Peyer's patch (tissue), 4 donors: Measurements from ENCODE around the gene DHX40. TPM values are rescaled to one million over a fixed set of nuclear protein-coding genes. Genes with fewer than 3 reads are reported as not detected.
A peak's percentile ranks its signal among the peaks of the same experiment; 100 is the strongest.

Experiments
- DNase-seq, 3 donors: peaks; one replicate each; pipeline ENCODE4 v3.0.0-alpha.2; 2017 to 2019
- H3K27ac ChIP-seq, 4 donors: fragments of 200-600 bp; sonication (generic); one replicate each; pipeline ENCODE4 v1.5.1; 2016 to 2019
- H3K27me3 ChIP-seq, 2 donors: fragments of 200-600 bp; sonication (generic); one replicate each; pipeline ENCODE4 v1.5.1; 2019
- H3K36me3 ChIP-seq, 3 donors: fragments of 200-600 bp; sonication (generic); one replicate each; pipeline ENCODE4 v1.5.1; 2016 to 2019
- H3K4me1 ChIP-seq, 4 donors: fragments of 200-600 bp; sonication (generic); one replicate each; pipeline ENCODE4 v1.5.1; 2016 to 2019
- H3K4me3 ChIP-seq, 4 donors: fragments of 200-600 bp; sonication (generic); 1 replicate in 3 of 4; 2 replicates in 1 of 4; pipeline ENCODE4 v1.5.1; 2016 to 2019; ENCODE audit warnings: mild to moderate bottlenecking in 1 of 4
- H3K9me3 ChIP-seq, 4 donors: fragments of 200-600 bp; sonication (generic); one replicate each; pipeline ENCODE4 v1.5.1; 2016 to 2019; ENCODE audit warnings: mild to moderate bottlenecking in 1 of 4
- POLR2A ChIP-seq, 2 donors: fragments of 450-650 bp; IDR thresholded peaks; one replicate each; pipeline ENCODE4 v1.5.1; 2017; ENCODE audit warnings: antibody characterized with exemption in 2 of 2, mild to moderate bottlenecking in 2 of 2, moderate library complexity in 2 of 2
- total RNA-seq, 4 donors: library from RNA; depleted of rRNA; stranded (reverse); fragments of >200 nt; gene quantifications; one replicate each; pipeline ENCODE4 v1.1.0, GENCODE V29; 2016
- TF ChIP-seq, protein P1 (sequence below), 6 experiments: fragments of 450-650 bp in 4 of 6; fragments of 200-600 bp in 2 of 6; sonication (generic) in 1 of 6; IDR thresholded peaks; one replicate each; pipeline ENCODE4 v1.5.1; 2017 to 2019; ENCODE audit warnings: antibody characterized with exemption in 6 of 6, mild to moderate bottlenecking in 3 of 6, moderate library complexity in 1 of 6

DHX40 gene
- total RNA-seq, 4 donors from 2014 or later, result 13.3 to 28.1 (median 16.5) TPM

DNA sequence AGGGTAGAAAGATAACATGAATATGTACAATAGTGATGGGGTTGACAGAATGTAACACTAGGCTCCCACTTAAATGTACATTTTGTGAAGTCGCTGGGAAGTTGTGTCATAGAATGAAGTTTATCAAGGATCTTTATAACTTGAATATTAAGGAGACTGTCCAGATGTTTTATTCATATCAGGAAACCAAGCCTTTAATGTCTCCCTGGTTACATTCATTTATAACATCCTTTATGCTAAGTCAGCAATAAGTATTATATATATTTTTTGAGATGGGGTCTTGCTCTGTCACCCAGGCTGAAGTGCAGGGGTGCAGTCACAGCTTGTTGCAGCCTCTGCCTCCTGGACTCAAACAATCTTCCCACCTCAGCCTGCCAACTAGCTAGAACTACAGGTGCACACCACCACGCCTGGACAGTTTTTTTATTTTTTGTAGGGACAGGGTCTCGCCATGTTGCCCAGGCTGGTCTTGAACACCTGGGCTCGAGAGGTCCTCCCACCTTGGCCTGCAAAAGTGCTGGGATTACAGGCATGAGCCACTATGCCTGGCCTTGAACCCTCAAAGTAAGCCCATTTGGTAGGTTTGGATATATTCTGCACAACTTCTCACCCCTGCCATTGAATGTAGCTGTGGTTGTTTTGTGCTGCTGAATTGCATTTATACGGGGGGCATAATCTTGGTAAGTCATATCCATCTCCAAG, 68.4 kb downstream of the DHX40 start:
- TF ChIP-seq POLR2A (IDR thresholded peaks at IDR 0.05), result no peak
- TF ChIP-seq, protein P1, sequence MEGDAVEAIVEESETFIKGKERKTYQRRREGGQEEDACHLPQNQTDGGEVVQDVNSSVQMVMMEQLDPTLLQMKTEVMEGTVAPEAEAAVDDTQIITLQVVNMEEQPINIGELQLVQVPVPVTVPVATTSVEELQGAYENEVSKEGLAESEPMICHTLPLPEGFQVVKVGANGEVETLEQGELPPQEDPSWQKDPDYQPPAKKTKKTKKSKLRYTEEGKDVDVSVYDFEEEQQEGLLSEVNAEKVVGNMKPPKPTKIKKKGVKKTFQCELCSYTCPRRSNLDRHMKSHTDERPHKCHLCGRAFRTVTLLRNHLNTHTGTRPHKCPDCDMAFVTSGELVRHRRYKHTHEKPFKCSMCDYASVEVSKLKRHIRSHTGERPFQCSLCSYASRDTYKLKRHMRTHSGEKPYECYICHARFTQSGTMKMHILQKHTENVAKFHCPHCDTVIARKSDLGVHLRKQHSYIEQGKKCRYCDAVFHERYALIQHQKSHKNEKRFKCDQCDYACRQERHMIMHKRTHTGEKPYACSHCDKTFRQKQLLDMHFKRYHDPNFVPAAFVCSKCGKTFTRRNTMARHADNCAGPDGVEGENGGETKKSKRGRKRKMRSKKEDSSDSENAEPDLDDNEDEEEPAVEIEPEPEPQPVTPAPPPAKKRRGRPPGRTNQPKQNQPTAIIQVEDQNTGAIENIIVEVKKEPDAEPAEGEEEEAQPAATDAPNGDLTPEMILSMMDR (IDR thresholded peaks at IDR 0.05), result no peak
- Histone ChIP-seq H3K9me3 (no peaks in the 10 kb centered on the region), H3K4me3 (no peak overlapping the region), H3K4me1 (peaks cover 0 to 61% (median 0%) of the 10 kb centered on the region in 4 donors), H3K36me3 (no peaks in the 10 kb centered on the region), H3K27me3 (no peaks in the 10 kb centered on the region), H3K27ac (no peak overlapping the region)
- no peak for DNase-seq

DNA sequence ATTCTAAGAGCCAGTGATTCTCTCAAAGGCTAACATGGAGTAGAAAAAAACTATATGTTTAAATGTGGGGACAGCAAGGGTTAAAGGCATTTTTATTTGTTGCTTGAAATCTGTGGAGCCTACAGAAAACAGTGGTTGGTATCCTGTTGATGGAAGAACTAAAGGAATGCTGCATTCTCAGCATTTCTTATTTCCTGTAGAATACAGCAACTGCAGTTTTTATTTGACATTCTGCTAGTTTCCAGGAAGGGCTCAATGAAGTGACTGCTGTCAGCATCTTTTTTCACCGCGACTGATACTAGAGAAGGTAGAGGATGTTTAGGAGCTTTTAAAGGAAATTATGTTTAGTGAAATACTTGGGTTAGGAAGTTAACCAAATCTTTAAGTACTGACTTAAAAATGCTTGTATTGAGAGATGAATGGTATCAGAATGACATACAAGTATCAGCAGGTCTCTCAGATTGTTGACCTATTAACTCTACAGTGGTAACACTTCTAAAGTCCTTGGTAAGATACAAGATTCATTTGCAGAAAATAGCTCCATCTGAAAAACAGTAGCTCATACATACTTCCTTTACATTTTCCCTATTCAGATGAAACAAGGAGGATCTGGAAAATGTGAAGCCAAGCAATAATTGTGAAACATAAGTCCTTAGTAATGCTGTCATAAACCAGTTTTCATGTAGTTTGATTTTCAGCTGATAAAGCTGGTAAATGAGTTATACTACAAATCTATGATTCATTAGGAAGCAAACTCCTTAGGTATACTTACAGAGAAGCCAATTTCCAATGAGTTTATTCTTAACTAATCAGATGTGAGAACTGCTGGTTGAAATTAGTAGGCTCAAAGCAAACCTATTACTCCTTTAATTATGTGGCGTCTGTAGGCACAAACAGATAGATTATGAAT, 69.5 kb downstream of the DHX40 start:
- Histone ChIP-seq H3K4me3 (no peak overlapping the region), H3K27me3 (no peaks in the 10 kb centered on the region), H3K36me3 (no peaks in the 10 kb centered on the region), H3K27ac (peak overlapping the region in 1 of 4 donors; percentile 18), H3K4me1 (peaks cover 0 to 55% (median 0%) of the 10 kb centered on the region in 4 donors), H3K9me3 (no peaks in the 10 kb centered on the region)
- no peak for DNase-seq
- TF ChIP-seq POLR2A (IDR thresholded peaks at IDR 0.05), result no peak
- TF ChIP-seq, protein P1 (IDR thresholded peaks at IDR 0.05), result no peak

DNA sequence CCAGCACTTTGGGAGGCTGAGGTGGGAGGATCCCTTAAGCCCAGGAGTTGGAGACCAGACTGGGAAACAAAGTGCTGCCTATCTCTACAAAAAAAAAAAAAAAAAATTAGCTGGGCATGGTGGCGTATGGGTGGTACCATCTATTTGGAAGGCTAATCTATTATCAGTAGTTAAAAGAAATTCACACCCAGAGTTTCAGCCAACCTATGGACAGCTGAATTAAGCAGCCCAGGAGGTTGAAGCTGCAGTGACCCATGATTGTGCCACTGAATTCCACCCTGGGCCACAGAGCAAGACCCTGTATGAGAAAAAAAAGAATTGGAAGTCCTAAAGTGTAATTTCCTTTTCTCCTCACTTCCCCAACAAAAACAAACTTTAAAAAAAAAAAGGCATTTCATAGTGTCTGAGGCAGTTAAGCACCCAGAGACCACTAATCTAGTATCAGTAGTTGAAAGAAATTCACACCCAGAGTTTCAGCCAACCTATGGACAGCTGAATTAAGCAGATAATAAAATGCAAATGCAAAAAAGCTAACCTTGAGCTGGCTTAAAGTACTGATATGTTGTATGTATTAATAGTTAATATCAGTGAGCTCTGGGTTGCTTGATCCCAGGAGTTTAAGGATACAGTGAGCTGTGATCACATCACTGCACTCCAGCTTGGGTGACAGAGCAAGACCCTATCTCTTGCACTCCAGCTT, 72.4 kb downstream of the DHX40 start:
- no peaks in the 10 kb centered on the region for H3K9me3 ChIP-seq
- no peak for TF ChIP-seq POLR2A (IDR thresholded peaks at IDR 0.05)
- TF ChIP-seq, protein P1 (IDR thresholded peaks at IDR 0.05), result no peak
- no peaks in the 10 kb centered on the region for H3K27me3 ChIP-seq
- H3K4me3 ChIP-seq, result no peak overlapping the region
- H3K27ac ChIP-seq, result no peak overlapping the region
- no peaks in the 10 kb centered on the region for H3K36me3 ChIP-seq
- DNase-seq, result no peak
- peaks cover 0 to 66% (median 4%) of the 10 kb centered on the region in 4 donors for H3K4me1 ChIP-seq

DNA sequence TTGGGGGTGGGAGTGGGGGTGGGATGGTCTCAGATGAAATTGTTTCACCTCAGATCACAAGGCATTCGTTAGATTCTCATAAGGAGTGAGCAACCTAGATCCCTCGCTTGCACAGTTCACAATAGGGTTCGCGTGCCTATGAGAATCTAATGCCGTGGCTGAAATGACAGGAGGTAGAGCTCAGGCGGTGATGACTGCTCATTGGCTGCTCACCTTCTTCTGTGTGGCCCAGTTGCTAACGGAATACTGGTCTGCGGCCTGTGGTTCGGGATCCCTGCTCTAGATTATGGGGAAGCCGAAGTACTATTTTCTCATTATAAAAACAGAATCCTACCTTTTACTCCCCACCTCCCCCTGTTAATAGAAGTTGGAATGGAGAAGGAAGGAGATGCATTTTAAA, 73.1 kb downstream of the DHX40 start:
- Histone ChIP-seq H3K4me1 (peaks cover 0 to 67% (median 5%) of the 10 kb centered on the region in 4 donors), H3K9me3 (no peaks in the 10 kb centered on the region), H3K27ac (no peak overlapping the region), H3K4me3 (no peak overlapping the region), H3K36me3 (no peaks in the 10 kb centered on the region), H3K27me3 (no peaks in the 10 kb centered on the region)
- DNase-seq, result no peak
- no peak for TF ChIP-seq POLR2A (IDR thresholded peaks at IDR 0.05)
- TF ChIP-seq, protein P1 (IDR thresholded peaks at IDR 0.05), result no peak

DNA sequence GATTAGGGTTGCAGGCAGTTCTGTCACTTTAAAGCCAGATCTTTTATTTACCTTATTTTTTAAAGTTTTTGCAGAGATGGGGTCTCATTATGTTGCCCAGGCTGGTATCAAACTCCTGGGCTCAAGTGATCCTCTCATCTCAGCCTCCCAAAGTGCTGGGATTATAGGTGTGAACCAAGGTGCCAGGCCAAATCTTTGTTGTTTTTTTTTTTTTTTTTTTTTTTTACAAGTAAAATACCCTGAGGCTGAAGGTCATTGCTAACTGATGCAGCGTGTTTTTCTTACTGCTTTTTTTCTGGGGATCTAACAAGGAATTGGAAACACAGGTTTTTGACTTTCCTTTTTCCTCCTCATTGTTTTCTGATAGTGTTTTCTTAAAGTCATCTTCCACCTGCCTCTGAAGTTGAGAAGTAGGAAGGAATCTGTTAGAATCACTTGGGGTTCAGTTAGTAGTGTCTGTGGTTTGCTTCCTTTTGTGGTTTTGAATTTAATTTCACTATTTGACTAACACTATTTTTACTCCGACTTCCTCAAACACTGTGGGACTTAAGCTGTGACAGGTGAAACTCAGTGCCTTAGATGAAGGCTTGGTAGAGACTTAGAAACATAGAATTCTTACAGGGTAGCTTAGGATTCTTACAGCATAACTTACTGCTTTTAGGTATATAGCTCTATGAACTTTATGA, 76.5 kb downstream of the DHX40 start:
- Histone ChIP-seq H3K27ac (peak overlapping the region in 1 of 4 donors; percentile 40), H3K4me3 (no peak overlapping the region), H3K9me3 (no peaks in the 10 kb centered on the region), H3K4me1 (peaks cover 0 to 57% (median 5%) of the 10 kb centered on the region in 4 donors), H3K27me3 (no peaks in the 10 kb centered on the region), H3K36me3 (peaks cover 0 to 20% (median 0%) of the 10 kb centered on the region in 3 donors)
- DNase-seq, result no peak
- TF ChIP-seq POLR2A (IDR thresholded peaks at IDR 0.05), result no peak
- TF ChIP-seq, protein P1 (IDR thresholded peaks at IDR 0.05), result no peak
